HepG2 (cell line): ENCODE results near the gene ACADS. TPM values are rescaled to one million over a fixed set of nuclear protein-coding genes. Genes with fewer than 3 reads are reported as not detected.
A peak's percentile ranks its signal among the peaks of the same experiment; 100 is the strongest.

ENCODE experiments used
- CREB1 ChIP-seq, 2 experiments: fragments of 450-650 bp in 1 of 2; IDR thresholded peaks; 2 replicates each; pipeline ENCODE4 v1.6.1; 2016 to 2017; ENCODE audit warnings: control low read depth in 1 of 2, mild to moderate bottlenecking in 1 of 2, missing compliant biosample characterization in 1 of 2, missing genetic modification characterization in 1 of 2
- HMG20A ChIP-seq: IDR thresholded peaks from 2 replicates; pipeline ENCODE4 v1.6.1; 2016; ENCODE audit warnings: borderline replicate concordance
- MAF1 ChIP-seq: sonication (generic); formaldehyde crosslinking; IDR thresholded peaks from 2 replicates; pipeline ENCODE4 v1.5.0; 2020; ENCODE audit warnings: missing genetic modification reagents, borderline replicate concordance
- MEIS1 ChIP-seq: sonication (generic); formaldehyde crosslinking; IDR thresholded peaks from 2 replicates; pipeline ENCODE4 v1.9.0; 2021; ENCODE audit warnings: mild to moderate bottlenecking, missing genetic modification reagents, moderate library complexity, borderline replicate concordance
- RBFOX2 ChIP-seq: fragments of 200-400 bp; formaldehyde crosslinking; IDR thresholded peaks from 2 replicates; pipeline ENCODE4 v1.6.1; 2017; ENCODE audit warnings: low read depth, mild to moderate bottlenecking, low read length
- SRF ChIP-seq: IDR thresholded peaks from 2 replicates; pipeline ENCODE4 v1.6.1; 2011; ENCODE audit warnings: mild to moderate bottlenecking, low read depth, low read length, moderate library complexity
- THYN1 ChIP-seq: sonication (generic); formaldehyde crosslinking; IDR thresholded peaks from 2 replicates; pipeline ENCODE4 v1.8.1; 2023; ENCODE audit warnings: low read depth, mild to moderate bottlenecking, moderate library complexity, missing genetic modification reagents, borderline replicate concordance
- ZNF10 ChIP-seq: sonication (generic); formaldehyde crosslinking; IDR thresholded peaks from 2 replicates; pipeline ENCODE4 v1.4.0; 2020; ENCODE audit warnings: mild to moderate bottlenecking, low read depth, missing genetic modification reagents, borderline replicate concordance
- ZNF318 ChIP-seq: sonication (generic); formaldehyde crosslinking; IDR thresholded peaks from 2 replicates; pipeline ENCODE4 v1.4.0; 2020; ENCODE audit warnings: mild to moderate bottlenecking, missing genetic modification reagents
- ZNF616 ChIP-seq: sonication (generic); formaldehyde crosslinking; IDR thresholded peaks from 2 replicates; pipeline ENCODE4 v1.5.0; 2020; ENCODE audit warnings: low read depth, mild to moderate bottlenecking, missing genetic modification reagents
- ZNF703 ChIP-seq: sonication (generic); formaldehyde crosslinking; IDR thresholded peaks from 2 replicates; pipeline ENCODE4 v1.5.1; 2020; ENCODE audit warnings: missing genetic modification reagents, mild to moderate bottlenecking, moderate library complexity, borderline replicate concordance
- polyA plus RNA-seq, 8 experiments: library from polyadenylated mRNA; depleted of rRNA in 3 of 8; stranded (reverse) in 7 of 8; unstranded in 1 of 8; fragments of >200 nt; fragmentation: Illumina TruSeq in 4 of 8; extraction: Trizol in 4 of 8; gene quantifications; 2 replicates each; pipeline versions ENCODE4 v1.2.1 to v1.2.3, GENCODE V29; 2011 to 2016; ENCODE audit warnings: low read depth in 4 of 8, missing spikeins in 1 of 8, mixed read lengths in 1 of 8; ENCODE audit not compliant: insufficient read depth in 1 of 8
- total RNA-seq, 5 experiments: library from RNA; depleted of rRNA; stranded (reverse); fragments of >200 nt; fragmentation: Illumina TruSeq; extraction: Trizol; gene quantifications; 2 replicates each; pipeline ENCODE4 v1.2.3, GENCODE V29; 2016; ENCODE audit warnings: low read depth in 1 of 5
- TF ChIP-seq, protein P1 (sequence below): sonication (generic); formaldehyde crosslinking; IDR thresholded peaks from 2 replicates; pipeline ENCODE4 v1.4.0; 2020; ENCODE audit warnings: mild to moderate bottlenecking, missing genetic modification reagents, borderline replicate concordance
- TF ChIP-seq, protein P2 (sequence below): sonication (generic); formaldehyde crosslinking; IDR thresholded peaks from 2 replicates; pipeline ENCODE4 v1.5.1; 2020; ENCODE audit warnings: missing genetic modification reagents, mild to moderate bottlenecking, borderline replicate concordance

Gene ACADS
- total and polyA plus RNA-seq, 2 of the 13 experiments (the other 11 are each of a cell fraction or from before 2014, with no cell fraction given): 17.4 to 27.7 TPM

DNA sequence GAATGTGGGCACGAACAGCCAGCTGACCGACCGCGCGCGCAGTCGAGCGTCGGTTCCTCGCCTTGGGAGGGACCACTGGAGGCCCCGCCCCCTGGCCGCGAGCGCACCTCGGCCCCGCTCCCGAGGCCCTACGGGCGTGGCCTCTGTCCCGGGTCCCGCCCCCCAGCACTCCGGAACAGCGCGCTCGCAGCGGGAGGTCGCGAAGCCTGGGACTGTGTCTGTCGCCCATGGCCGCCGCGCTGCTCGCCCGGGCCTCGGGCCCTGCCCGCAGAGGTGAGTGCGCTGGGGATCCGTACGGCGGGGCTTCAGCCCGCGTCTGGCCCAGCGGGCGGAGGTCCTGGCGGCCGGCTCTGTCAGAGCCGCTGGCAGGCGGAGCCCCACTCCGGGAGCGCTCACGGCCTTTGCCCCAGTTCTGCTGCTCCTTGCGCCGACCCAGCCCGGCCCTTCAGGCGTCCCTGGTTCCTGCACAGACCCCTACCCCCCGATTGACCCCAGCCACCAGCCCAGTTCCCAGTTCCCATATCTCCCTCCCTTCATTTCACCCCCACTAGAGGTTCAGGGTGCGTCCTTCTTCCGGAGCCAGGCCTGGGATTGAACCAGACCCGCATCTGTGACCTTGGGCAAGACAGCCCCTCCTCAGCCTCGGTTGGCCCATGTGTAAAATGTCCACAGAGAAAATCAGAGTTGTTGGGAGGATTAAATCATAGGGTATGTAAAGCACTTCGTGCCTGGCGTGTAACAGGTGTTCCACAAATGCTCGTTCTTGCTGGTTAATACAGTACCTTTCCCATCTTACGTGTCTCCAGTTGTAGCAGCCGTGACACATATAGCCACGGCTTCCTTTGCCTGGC is at the start of gene ACADS (continued):
- TF ChIP-seq, protein P1, sequence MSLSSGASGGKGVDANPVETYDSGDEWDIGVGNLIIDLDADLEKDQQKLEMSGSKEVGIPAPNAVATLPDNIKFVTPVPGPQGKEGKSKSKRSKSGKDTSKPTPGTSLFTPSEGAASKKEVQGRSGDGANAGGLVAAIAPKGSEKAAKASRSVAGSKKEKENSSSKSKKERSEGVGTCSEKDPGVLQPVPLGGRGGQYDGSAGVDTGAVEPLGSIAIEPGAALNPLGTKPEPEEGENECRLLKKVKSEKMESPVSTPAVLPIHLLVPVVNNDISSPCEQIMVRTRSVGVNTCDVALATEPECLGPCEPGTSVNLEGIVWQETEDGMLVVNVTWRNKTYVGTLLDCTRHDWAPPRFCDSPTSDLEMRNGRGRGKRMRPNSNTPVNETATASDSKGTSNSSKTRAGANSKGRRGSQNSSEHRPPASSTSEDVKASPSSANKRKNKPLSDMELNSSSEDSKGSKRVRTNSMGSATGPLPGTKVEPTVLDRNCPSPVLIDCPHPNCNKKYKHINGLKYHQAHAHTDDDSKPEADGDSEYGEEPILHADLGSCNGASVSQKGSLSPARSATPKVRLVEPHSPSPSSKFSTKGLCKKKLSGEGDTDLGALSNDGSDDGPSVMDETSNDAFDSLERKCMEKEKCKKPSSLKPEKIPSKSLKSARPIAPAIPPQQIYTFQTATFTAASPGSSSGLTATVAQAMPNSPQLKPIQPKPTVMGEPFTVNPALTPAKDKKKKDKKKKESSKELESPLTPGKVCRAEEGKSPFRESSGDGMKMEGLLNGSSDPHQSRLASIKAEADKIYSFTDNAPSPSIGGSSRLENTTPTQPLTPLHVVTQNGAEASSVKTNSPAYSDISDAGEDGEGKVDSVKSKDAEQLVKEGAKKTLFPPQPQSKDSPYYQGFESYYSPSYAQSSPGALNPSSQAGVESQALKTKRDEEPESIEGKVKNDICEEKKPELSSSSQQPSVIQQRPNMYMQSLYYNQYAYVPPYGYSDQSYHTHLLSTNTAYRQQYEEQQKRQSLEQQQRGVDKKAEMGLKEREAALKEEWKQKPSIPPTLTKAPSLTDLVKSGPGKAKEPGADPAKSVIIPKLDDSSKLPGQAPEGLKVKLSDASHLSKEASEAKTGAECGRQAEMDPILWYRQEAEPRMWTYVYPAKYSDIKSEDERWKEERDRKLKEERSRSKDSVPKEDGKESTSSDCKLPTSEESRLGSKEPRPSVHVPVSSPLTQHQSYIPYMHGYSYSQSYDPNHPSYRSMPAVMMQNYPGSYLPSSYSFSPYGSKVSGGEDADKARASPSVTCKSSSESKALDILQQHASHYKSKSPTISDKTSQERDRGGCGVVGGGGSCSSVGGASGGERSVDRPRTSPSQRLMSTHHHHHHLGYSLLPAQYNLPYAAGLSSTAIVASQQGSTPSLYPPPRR (CRISPR knock-in tag): 0 out of 2 replicates have a peak, but pooled peaks have one; percentile 17
- TF ChIP-seq SRF (no peak), CREB1 (IDR thresholded peaks at IDR 0.05) (no peak), CREB1 (CRISPR knock-in tag; IDR thresholded peaks at IDR 0.05) (no peak), ZNF616 (no peak), HMG20A (CRISPR knock-in tag) (no peak), ZNF318 (CRISPR knock-in tag) (no peak), RBFOX2 (peak; percentile 93), MAF1 (CRISPR knock-in tag) (0 out of 2 replicates have a peak, but pooled peaks have one; percentile 20), ZNF10 (CRISPR knock-in tag) (no peak), THYN1 (CRISPR knock-in tag) (no peak), MEIS1 (CRISPR knock-in tag) (0 out of 2 replicates have a peak, but pooled peaks have one; percentile 65), ZNF703 (CRISPR knock-in tag) (no peak)
- TF ChIP-seq, protein P2, sequence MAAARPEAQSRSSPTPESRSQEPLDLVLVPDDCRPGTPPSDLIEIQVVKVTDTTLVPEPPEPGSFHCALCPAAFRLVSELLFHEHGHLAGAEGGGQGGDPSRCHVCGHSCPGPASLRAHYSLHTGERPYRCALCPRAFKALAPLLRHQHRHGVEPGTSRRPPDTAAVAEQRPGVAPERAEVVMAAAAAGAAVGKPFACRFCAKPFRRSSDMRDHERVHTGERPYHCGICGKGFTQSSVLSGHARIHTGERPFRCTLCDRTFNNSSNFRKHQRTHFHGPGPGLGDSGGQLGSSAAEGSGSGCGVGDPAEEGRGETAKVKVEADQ (CRISPR knock-in tag): no peak
